GM18951 (cell line): ENCODE results near the gene B4GALNT4.
"Not testable (repeated sequence)": the region's sequence is repeated elsewhere in the genome, so short reads cannot be mapped to it uniquely, and the experiment has no call there.

Experiments used
- POLR2A ChIP-seq: IDR thresholded peaks from 4 replicates; pipeline ENCODE4 v1.6.1; 2011; ENCODE audit warnings: mild to moderate bottlenecking; ENCODE audit not compliant: insufficient read length, insufficient read depth; ENCODE audit errors: extremely low read depth
- in situ Hi-C: fragments of 300-500 bp; cut with MboI; formaldehyde crosslinking; loops from one replicate; pipeline ENCODE4 v1.12.0; 2022; ENCODE audit warnings: low sequenced_read_pairs, mixed read lengths, inconsistent platforms; ENCODE audit not compliant: unreplicated experiment

Gene B4GALNT4

DNA sequence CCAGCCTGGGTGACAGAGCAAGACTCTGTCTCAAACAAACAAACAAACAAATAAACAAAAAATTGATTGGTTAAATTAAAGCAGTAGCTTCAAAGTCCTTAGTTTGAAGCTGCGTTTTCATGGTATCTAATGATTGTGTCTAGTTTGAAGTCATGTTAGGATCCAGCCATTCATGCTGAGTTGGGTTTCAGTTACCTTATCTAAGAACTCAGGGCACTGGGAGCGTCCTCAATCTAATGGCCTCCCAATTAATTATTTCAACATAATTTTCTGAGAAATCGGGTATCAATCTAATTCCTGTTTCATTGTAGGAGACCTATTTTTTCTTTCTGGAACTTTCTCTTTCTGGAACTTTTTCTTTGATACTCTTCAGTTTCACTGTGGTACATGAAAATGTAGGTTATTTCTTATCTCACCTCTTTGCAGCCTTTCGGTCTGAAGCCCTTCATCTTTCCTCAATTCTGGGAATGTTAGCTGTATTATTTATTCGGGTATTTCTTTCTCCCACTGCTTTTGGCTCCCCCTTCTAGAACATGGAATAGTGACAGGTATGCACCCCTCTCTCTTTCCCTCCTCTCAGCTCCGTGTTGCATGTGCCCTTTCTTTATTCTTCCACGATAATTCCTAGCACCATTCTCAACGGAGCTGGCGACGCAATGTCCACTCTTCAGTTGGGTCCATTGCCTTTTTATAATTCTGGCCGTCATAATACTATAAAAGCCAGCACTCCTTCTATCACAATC is 24.3 kb upstream of the B4GALNT4 start:
- in situ Hi-C loops, result no loop called here
- TF ChIP-seq POLR2A, result no peak

DNA sequence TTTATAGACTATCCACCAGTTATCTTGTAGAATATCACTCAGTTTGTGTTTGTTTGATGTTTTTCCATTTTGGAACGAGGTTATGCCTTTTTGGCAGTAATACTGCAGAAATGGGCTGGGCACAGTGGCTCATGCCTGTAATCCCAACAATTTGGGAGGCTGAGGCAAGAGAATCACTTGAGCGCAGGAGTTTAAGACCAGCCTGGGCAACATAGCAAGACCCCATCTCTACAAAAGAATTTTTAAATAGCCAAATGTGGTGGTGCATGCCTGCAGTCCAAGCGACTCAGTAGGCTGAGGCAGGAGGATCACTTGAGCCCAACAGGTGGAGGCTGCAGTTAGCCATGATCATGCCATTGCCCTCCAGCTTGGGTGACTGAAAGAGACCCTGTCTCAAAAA is 22.8 kb upstream of the B4GALNT4 start:
- TF ChIP-seq POLR2A, result no peak
- in situ Hi-C loops, result no loop called here

DNA sequence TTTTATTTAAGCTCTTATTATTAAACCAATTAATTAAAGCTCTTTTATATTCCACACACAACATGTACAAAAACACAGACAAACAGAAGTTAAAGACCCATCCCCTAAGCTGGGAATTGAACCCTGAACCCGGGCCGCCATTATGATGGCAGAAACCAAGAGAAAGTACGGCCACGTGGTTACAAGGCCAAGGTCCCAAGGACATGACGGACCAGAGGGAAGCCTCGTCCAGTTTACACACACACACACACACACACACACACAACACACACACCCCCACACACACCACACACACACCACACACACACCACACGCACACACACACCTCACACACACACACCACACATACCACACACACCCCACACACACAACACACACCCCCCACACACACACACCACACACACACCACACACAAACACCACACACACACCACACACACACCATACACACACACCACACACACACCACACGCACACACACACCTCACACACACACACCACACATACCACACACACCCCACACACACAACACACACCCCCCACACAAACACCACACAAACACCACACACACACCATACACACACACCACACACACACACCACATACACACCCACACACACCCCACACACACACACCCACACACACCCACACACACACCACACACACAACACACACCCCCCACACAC is 19.9 kb upstream of the B4GALNT4 start:
- in situ Hi-C loops, result not testable (repeated sequence)

DNA sequence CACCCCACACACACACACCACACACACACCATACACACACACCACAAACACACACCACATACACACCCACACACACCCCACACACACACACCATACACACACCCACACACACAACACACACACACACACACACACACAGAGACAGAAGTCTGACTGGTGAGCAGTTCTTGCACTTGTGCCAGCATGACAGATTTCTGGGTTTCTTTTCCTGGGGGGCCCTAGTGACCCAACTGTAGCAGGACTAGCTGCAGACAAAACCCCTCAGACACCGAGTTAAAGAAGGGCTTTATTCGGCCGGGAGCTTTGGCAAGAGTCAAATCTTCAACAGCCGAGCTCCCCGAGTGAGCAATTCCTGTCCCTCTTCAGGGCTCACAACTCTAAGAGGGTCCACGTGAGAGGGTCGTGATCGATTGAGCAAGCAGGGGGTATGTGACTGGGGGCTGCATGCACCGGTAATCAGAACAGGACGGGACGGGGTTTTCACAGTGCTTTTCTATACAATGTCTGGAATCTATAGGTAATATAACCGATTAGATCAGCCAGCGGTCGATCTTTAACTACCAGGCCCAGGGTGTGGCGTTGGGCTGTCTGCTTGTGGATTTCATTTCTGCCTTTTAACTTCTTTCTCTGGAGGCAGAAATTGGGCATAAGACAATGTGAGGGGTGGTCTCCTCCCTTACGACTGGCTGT is 19.1 kb upstream of the B4GALNT4 start:
- in situ Hi-C loops, result not testable (repeated sequence)

DNA sequence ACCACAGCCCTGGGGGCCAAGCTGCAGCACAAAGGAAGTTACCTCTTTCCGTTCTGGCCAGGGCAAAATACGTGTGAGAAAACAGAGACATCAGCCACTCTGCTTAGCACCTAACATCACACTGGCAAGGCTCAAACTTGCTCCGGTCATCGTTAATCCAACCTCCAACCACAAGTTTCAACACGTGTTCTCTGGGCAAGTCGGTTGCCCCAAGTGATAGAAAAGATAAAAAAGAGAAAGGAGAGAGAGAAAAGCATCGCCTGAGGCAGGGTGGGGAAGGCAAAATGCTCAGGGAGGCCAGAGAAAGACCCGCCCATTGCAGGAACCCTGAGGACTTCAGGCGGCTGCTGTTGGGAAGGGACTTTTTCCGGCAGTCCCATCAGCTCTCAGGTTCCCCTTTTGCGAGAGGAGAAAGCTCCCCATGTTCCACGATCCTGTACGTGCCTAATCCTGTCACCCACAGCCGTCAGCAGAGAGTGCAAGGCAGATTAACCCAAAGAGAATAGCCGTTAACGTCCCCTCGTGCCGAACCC is 18.5 kb upstream of the B4GALNT4 start:
- no peak for TF ChIP-seq POLR2A
- in situ Hi-C loops, result no loop called here

DNA sequence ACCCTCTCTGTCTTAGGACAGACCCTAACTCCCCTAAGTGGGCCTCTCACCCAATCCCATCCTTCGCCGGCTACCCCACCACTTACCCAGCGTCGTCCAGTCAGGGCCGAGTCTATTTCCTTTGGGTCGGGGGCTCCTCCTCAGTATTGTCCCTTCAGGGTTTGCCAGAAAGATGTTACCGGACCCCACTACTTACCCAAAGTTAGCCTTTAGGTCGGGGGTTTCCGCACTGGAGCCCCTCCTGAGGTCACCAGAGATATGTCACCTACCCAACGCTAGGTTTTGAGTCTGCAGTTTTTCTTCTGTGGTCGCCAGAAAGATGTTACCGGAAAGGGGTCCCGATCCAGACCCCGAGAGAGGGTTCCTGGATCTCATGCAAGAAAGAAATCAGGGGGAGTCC is 17.9 kb upstream of the B4GALNT4 start:
- in situ Hi-C loops, result no loop called here
- no peak for TF ChIP-seq POLR2A

DNA sequence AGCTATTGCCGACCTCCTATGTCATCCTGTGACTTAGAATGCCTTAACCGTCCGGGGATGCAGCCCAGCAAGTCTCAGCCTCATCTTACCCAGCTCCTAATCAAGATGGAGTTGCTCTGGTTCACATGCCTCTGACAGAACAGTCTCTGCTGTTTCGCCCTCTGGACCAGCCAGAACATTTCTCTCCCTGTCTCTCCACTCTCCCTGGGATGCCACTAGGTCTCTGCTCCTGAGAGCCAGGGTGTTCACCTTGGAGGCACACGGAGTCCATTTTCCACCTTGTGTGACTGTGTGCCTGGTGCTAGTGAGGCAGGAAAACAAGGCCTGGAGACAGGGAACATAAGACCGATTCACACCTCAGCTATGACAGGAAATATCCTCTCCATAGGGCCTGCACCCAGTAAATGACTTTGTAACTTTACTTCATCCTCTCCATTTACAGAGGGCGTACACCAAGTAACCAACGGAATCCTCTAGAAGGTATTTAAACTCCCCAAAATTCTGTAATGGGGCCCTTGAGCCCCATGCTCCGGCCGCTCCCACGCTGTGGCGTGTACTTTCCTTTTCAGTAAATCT is 16.8 kb upstream of the B4GALNT4 start:
- in situ Hi-C loops, result no loop called here

DNA sequence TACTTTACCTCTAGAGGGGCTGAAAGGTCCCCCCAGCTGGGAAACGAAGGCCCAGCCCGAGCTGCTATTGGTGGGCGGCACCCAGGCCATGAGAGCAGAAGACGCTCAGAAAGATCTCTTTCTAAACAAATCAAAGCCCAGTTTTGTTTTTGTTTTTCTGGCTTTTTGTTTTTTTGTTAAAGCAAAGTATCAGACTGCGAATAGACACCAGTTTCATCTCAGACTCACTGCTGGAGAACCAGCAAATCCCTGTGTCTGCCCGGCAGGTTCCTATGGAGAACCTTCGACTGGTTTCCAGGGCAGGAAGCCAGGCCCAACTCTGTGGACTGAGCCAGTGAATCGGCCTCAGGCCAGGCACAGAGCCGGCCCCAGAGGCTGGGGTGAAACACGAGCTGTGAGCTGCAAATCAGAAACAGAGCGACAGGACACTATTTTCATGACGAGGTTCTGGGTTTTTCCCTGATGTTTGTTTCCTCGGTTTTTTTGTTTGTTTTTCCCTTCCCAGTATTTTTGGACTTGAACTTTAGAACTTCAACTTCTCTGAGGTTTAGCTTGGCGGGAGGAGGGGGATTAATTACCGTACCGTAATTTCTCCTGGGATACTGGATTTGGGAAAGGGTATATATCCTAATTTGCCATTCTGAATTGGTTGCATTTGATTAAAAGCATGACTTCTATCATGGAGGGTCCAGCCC is 16.0 kb upstream of the B4GALNT4 start:
- TF ChIP-seq POLR2A, result no peak
- in situ Hi-C loops, result no loop called here

More for the DNA sequence above, 16.8 kb upstream of the B4GALNT4 start:
- no peak for TF ChIP-seq POLR2A

DNA sequence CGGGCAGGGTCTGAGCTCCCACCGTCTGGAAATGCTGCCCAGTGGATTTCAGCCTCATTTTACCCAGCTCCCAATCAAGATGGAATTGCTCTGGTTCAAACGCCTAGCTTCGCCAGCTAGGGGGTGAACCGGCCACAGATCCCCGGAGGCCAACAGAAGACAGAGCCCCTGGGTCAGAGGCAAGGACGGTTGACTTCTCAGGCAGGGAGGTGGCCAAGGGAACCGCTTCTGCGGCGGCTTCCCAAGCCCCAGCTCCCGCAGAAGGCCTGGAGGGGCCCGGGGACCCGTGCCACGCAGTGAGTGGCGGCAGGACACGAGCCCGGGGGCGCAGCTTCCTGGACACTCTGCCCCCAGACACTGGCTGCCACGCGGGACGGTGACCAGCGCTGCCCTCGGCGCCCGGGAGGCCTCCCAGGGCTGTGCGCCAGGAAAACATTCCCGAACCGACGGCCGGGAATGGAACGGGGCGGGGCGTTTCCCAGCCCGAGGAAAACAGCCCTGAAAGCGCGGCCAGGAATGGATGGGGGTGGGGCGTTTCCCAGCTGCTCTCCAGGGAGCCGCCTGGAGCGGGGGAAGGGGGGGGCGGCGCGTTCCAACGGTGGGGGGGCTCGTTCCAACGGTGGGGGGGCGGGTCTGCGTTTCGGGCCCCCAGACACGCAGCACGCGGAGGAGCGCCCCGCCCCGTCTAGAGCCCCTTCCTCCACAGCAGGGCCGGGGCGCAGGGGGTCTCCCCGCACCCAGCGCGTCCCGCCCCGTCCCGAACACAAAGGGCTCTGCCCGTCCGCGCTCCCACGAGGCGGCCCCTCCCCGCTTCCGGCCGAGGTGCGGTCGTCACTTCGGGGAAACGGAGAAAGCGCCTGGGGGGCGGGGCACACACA is 13.5 kb upstream of the B4GALNT4 start:
- peak; percentile 58 for TF ChIP-seq POLR2A
- in situ Hi-C loops, result no loop called here

DNA sequence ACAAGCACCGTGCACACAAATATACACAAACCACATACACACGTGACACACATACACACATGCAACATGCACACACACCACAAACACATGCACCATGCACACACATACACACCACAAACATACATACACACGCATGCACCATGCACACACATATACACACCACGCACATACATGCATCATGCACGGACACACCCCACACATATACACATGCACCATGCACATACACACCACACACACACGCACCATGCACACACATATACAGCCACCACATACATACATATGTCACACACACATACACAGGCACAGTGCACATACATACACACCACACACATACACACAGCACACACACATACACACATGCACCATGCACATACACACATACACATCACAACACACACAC is 12.7 kb upstream of the B4GALNT4 start:
- in situ Hi-C loops, result no loop called here
- TF ChIP-seq POLR2A, result no peak

DNA sequence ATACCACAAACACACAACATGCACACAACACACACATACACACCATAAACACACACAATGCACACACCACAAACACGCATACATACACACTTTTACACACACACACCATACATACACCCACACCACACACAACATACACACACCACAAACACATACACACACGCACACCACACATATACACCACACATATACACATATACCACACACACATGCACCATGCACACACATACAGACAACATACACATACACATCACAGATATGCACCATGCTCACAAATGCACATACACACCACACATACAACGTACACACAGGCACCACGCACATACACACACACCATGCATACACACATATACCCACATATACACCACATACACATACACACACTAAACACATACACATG is 11.7 kb upstream of the B4GALNT4 start:
- in situ Hi-C loops, result no loop called here
- TF ChIP-seq POLR2A, result no peak

DNA sequence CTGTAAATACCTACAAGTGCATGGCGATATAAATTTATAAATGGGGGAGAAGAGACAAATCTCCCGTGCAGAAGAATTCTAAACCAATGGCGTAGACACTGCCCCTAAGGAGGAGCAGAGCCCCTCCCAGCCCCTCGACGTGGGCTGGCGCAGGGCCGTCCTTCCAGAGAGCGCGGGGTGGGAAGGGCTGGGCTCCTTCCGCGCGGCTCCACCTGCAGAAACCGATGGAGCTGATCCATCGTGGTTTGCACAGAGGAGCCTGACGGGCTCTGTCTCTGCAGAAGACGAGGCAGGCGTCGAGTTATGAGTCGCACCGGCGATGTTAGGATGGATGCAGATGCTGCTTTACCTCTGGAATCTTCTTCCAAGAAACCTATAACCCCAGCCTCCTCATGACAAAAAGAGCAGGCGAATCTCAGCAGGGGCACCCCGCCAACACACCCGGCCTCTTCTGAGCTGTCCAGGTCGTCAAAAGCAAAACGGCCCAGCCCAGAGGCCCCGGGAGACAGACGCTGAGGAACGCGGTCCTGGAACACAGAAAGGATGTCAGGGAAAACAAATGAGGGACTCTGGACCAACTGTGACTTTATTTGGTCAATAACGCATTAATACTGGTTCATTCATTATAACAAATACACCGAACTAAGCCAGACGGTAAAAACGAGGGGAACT is 11.0 kb upstream of the B4GALNT4 start:
- no peak for TF ChIP-seq POLR2A
- in situ Hi-C loops, result no loop called here
